GM06990 (cell line): ENCODE data around the gene IL7R.

Experiments
- DNase-seq: peaks from one replicate; pipeline ENCODE4 v3.0.0-alpha.2; 2011; ENCODE audit not compliant: insufficient read length; ENCODE audit errors: extremely low read depth
- H3K27me3 ChIP-seq: replicated peaks from 2 replicates; pipeline ENCODE4 v1.6.0; 2011; ENCODE audit warnings: low read length; ENCODE audit not compliant: control insufficient read depth, insufficient read depth
- H3K36me3 ChIP-seq: 2 replicates; pipeline ENCODE4 v1.5.1; 2011; ENCODE audit warnings: low read length; ENCODE audit not compliant: control insufficient read depth, insufficient read depth
- H3K4me3 ChIP-seq: replicated peaks from 2 replicates; pipeline ENCODE4 v1.5.1; 2011; ENCODE audit warnings: low read depth, mild to moderate bottlenecking, control low read depth, low read length
- CTCF ChIP-seq: IDR thresholded peaks from 2 replicates; pipeline ENCODE4 v1.5.1; 2011; ENCODE audit warnings: low read length, control low read depth, mild to moderate bottlenecking, inconsistent platforms; ENCODE audit not compliant: insufficient read depth, poor library complexity, severe bottlenecking

The IL7R gene

DNA sequence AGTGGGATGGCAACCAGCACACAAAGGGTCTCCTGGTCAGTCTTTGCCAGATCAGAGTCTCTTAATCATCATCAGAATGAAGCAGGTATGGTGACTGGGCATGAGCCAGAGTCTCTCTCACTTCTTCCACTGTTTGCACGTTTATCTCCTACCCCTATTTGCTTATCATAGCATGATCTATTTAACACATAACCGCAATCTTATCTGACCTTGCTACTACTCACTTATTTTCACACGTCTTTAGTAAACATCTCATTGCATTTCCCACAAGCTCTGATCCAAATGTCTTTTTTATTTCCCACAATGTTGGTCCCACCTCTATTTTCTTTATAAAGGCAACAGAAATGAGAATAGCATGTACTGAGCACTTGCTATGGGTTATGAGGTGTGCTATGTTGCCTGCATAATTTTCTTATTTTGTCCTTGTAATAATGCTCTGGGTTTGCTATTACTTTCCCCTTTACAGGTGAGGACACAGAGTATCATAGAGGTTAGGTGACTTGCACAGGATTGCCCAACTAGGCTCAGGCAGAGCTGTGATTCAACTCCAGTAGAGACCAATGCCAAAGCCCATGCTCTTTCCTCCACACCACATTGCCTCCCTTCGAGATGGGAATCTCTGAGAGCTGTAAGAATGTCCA, 39.7 kb upstream of the IL7R start:
- no peak for TF ChIP-seq CTCF
- no peak for DNase-seq

DNA sequence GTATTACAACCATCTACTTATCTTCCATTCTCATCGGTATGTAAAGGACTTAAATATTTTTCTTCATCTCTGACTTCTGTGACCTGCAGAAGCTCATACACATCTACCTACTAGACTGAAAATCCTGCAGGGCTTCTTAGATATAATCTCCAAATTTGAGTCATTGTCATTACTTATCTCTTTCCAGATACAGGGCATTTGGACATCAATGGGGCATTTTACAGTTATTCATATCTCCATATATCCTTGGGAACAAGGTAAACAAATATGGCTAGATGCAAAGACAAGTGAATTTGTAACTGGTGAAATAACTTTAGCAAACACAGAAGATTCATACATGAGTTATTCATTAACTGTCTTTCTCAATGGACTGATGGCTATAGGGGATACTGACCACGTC, 37.7 kb upstream of the IL7R start:
- no peak overlapping the region for H3K4me3 ChIP-seq
- no peak for TF ChIP-seq CTCF
- H3K27me3 ChIP-seq: no peaks in the 10 kb centered on the region
- DNase-seq: no peak
- H3K36me3 ChIP-seq: no peaks in the 10 kb centered on the region

More for the DNA sequence above, 39.7 kb upstream of the IL7R start:
- H3K36me3 ChIP-seq: no peaks in the 10 kb centered on the region
- H3K27me3 ChIP-seq: no peaks in the 10 kb centered on the region
- no peak overlapping the region for H3K4me3 ChIP-seq

DNA sequence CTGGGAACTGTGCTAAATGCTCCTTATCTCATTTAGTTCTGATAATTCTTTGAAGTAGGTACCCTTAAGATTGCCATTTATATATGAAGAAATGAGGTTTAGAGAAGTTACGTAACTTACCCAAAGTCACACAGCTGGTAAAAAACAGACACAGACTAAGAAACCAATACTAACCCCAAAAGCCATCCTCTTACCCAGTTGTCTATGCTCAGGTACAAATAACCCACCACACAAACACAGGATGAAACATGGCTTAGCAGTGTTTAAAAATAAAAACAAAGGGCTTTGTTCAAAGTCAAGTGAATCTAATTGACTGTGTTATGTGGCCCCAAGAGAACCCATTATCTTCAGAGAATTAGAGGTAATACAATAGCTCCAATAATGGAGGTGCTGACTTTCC, 37.0 kb upstream of the IL7R start:
- no peaks in the 10 kb centered on the region for H3K36me3 ChIP-seq
- no peaks in the 10 kb centered on the region for H3K27me3 ChIP-seq
- TF ChIP-seq CTCF: no peak
- no peak overlapping the region for H3K4me3 ChIP-seq
- no peak for DNase-seq

GRCh38 chr5:35820735-35821134, 36.0 kb upstream of the IL7R start:
- Histone ChIP-seq H3K36me3 (no peaks in the 10 kb centered on the region), H3K27me3 (no peaks in the 10 kb centered on the region), H3K4me3 (no peak overlapping the region)
- no peak for TF ChIP-seq CTCF
- DNase-seq: no peak

DNA sequence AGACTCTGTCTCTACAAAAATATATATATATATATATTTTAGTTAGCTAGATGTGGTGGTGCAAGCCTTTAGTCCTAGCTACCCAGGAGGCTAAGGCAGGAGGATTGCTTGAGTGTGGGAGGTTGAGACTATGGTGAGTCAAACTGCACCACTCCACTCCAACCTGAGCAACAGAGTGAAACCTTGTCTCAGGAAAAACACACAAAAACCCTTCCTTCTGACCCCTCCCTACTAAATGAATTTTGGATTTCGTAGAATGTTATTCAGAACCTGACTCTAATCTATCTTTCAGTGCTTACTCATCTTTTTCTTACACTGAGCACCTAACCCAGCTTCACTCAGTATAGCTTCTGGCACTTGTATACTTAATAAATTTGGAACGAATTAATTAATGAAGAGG, 35.2 kb upstream of the IL7R start:
- no peak for DNase-seq
- H3K4me3 ChIP-seq: no peak overlapping the region
- no peaks in the 10 kb centered on the region for H3K36me3 ChIP-seq
- H3K27me3 ChIP-seq: no peaks in the 10 kb centered on the region
- no peak for TF ChIP-seq CTCF

- no peaks in the 10 kb centered on the region for H3K27me3 ChIP-seq
- no peak for TF ChIP-seq CTCF
- DNase-seq: no peak
- no peaks in the 10 kb centered on the region for H3K36me3 ChIP-seq
- H3K4me3 ChIP-seq: no peak overlapping the region
These were observed 34.2 kb upstream of the IL7R start for GRCh38 chr5:35822511-35822910.
